ENCODE measurements around the gene LUC7L2. TPM values are rescaled to one million over a fixed set of nuclear protein-coding genes. Genes with fewer than 3 reads are reported as not detected.

LUC7L2 gene
- total and polyA plus RNA-seq, 2 donors (not counting 1 experiment from before 2014, with no cell fraction given) = 26.5 to 142 TPM

DNA sequence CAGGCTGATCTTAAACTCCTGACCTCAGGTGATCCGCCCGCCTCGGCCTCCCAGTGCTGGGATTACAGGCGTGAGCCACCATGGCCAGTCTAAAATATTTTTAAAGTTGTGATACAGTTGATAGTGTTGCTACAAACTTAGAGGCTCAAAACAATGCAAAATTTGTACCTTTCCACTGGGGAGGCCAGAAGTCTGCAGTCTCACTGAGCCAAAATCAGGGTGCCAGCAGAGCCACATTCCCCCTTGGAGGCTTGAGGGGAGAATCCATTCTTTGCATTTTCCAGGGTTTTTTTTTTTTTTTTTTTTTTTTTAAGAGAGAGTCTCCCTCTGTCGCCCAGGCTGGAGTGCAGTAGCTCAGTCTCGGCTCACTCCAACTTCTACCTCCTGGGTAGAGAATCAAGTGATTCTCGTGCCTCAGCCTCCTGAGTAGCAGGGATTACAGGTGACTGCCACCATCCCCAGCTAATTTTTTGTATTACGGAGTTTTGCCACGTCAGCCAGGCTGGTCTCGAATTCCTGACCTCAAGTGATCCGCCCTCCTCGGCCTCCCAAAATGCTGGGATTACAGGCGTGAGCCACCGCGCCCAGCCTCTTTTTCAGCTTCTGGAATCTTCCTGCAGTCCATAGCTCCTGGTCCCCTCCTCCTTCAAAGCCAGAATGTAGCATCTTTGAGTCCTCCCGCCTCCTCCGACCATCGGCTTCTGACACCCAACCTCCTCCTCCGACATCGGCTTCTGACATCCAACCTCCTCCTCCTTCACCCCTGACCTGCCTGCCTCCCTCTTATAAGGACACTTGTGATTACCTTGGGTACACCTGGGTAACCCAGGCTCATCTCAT is 86.6 kb downstream of the LUC7L2 start:
- no peak for ATAC-seq (ENCODE audit: low read depth)
- no peak overlapping the region for H2AFZ ChIP-seq (ENCODE audit: insufficient read depth, low read depth, low read length, poor library complexity, severe bottlenecking)
- H3K9ac ChIP-seq (ENCODE audit: low read length) = no peak overlapping the region
- Mint-ChIP-seq H3K4me3 (no peak overlapping the region), H3K4me1 (no peaks in the 10 kb centered on the region), H3K27me3 (no peaks in the 10 kb centered on the region), H3K27ac (no peak overlapping the region), H3K9me3 (ENCODE audit: insufficient read depth) (no peaks in the 10 kb centered on the region)
- no peaks in the 10 kb centered on the region for H3K4me1 ChIP-seq (ENCODE audit: control insufficient read depth in 2 of 2, insufficient read depth in 2 of 2, low read length in 2 of 2)
- H3K4me3 ChIP-seq (ENCODE audit: control extremely low read depth in 1 of 5, extremely low read depth in 1 of 5, insufficient read depth in 1 of 5, low read depth in 2 of 5, low read length in 4 of 5) = no peak overlapping the region
- DNase-seq = no peak
- H4K20me1 ChIP-seq (ENCODE audit: control insufficient read depth, insufficient read depth, low read length, poor library complexity, severe bottlenecking) = no peaks in the 10 kb centered on the region
- intact Hi-C loops (cut with micrococcal nuclease) = no loop called here
- H3K4me2 ChIP-seq (replicated peaks; ENCODE audit: low read depth, low read length, poor library complexity, severe bottlenecking) = no peak overlapping the region
- no peaks in the 10 kb centered on the region for H3K9me3 ChIP-seq (ENCODE audit: control extremely low read depth in 1 of 3, control insufficient read depth in 2 of 3, insufficient read depth in 1 of 3, low read length in 2 of 3)
- no peak for TF ChIP-seq EZH2 (IDR thresholded peaks at IDR 0.05; ENCODE audit: borderline replicate concordance, insufficient read depth, low read depth, low read length, poor library complexity, severe bottlenecking)
- TF ChIP-seq CTCF (IDR thresholded peaks at IDR 0.05) = no peak
- WGBS (ENCODE audit: insufficient coverage) = 98% methylated on average over 14 of the region's 20 CpGs
- no peaks in the 10 kb centered on the region for H3K36me3 ChIP-seq (replicated peaks in 1 of 2; ENCODE audit: control extremely low read depth in 1 of 2, control insufficient read depth in 1 of 2, extremely low read depth in 1 of 2, insufficient read depth in 2 of 2, low read length in 1 of 2)
- CTCF ChIA-PET = no interaction called here
- H3K79me2 ChIP-seq (ENCODE audit: control insufficient read depth, insufficient read depth, low read length) = no peaks in the 10 kb centered on the region
- POLR2A ChIA-PET = no interaction called here
- no peak overlapping the region for H3K27ac ChIP-seq (ENCODE audit: low read length in 2 of 2)
- no peaks in the 10 kb centered on the region for H3K27me3 ChIP-seq (replicated peaks in 1 of 4; ENCODE audit: control extremely low read depth in 1 of 4, control insufficient read depth in 3 of 4, insufficient read depth in 4 of 4, low read length in 3 of 4)

GRCh38 chr7:139450851-139451250 is 91.2 kb downstream of the LUC7L2 start:
- no peak overlapping the region for H3K4me3 Mint-ChIP-seq

More at GRCh38 chr7:139450851-139451250, 91.2 kb downstream of the LUC7L2 start:
- 96% methylated on average over 3 of the region's 6 CpGs for WGBS (ENCODE audit: insufficient coverage)
- no peaks in the 10 kb centered on the region for H4K20me1 ChIP-seq (ENCODE audit: control insufficient read depth, insufficient read depth, low read length, poor library complexity, severe bottlenecking)
- H3K4me2 ChIP-seq (replicated peaks; ENCODE audit: low read depth, low read length, poor library complexity, severe bottlenecking) = no peak overlapping the region
- Mint-ChIP-seq H3K27me3 (no peaks in the 10 kb centered on the region), H3K4me1 (no peaks in the 10 kb centered on the region), H3K27ac (no peak overlapping the region), H3K9me3 (ENCODE audit: insufficient read depth) (no peaks in the 10 kb centered on the region)
- no peak overlapping the region for H3K9ac ChIP-seq (ENCODE audit: low read length)
- ChIA-PET CTCF (no interaction called here), POLR2A (no interaction called here)
- H3K9me3 ChIP-seq (ENCODE audit: control extremely low read depth in 1 of 3, control insufficient read depth in 2 of 3, insufficient read depth in 1 of 3, low read length in 2 of 3) = no peaks in the 10 kb centered on the region
- no peaks in the 10 kb centered on the region for H3K36me3 ChIP-seq (replicated peaks in 1 of 2; ENCODE audit: control extremely low read depth in 1 of 2, control insufficient read depth in 1 of 2, extremely low read depth in 1 of 2, insufficient read depth in 2 of 2, low read length in 1 of 2)
- no peak for ATAC-seq (ENCODE audit: low read depth)
- H3K27me3 ChIP-seq (replicated peaks in 1 of 4; ENCODE audit: control extremely low read depth in 1 of 4, control insufficient read depth in 3 of 4, insufficient read depth in 4 of 4, low read length in 3 of 4) = no peaks in the 10 kb centered on the region
- H3K79me2 ChIP-seq (ENCODE audit: control insufficient read depth, insufficient read depth, low read length) = no peaks in the 10 kb centered on the region
- H3K4me3 ChIP-seq (ENCODE audit: control extremely low read depth in 1 of 5, extremely low read depth in 1 of 5, insufficient read depth in 1 of 5, low read depth in 2 of 5, low read length in 4 of 5) = no peak overlapping the region
- no peaks in the 10 kb centered on the region for H3K4me1 ChIP-seq (ENCODE audit: control insufficient read depth in 2 of 2, insufficient read depth in 2 of 2, low read length in 2 of 2)
- H2AFZ ChIP-seq (ENCODE audit: insufficient read depth, low read depth, low read length, poor library complexity, severe bottlenecking) = no peak overlapping the region
- H3K27ac ChIP-seq (ENCODE audit: low read length in 2 of 2) = no peak overlapping the region
- TF ChIP-seq CTCF (IDR thresholded peaks at IDR 0.05) (no peak), EZH2 (IDR thresholded peaks at IDR 0.05; ENCODE audit: borderline replicate concordance, insufficient read depth, low read depth, low read length, poor library complexity, severe bottlenecking) (no peak)
- intact Hi-C loops (cut with micrococcal nuclease) = no loop called here
- DNase-seq = no peak

All from B cell (primary cell).